GM06990 (cell line): ENCODE results near the gene FBXO2.

ENCODE experiments used
- DNase-seq: peaks from one replicate; pipeline ENCODE4 v3.0.0-alpha.2; 2011; ENCODE audit not compliant: insufficient read length; ENCODE audit errors: extremely low read depth
- H3K27me3 ChIP-seq: replicated peaks from 2 replicates; pipeline ENCODE4 v1.6.0; 2011; ENCODE audit warnings: low read length; ENCODE audit not compliant: control insufficient read depth, insufficient read depth
- H3K36me3 ChIP-seq: 2 replicates; pipeline ENCODE4 v1.5.1; 2011; ENCODE audit warnings: low read length; ENCODE audit not compliant: control insufficient read depth, insufficient read depth
- H3K4me3 ChIP-seq: replicated peaks from 2 replicates; pipeline ENCODE4 v1.5.1; 2011; ENCODE audit warnings: low read depth, mild to moderate bottlenecking, control low read depth, low read length
- TF ChIP-seq, protein P1 (sequence below): IDR thresholded peaks from 2 replicates; pipeline ENCODE4 v1.5.1; 2011; ENCODE audit warnings: low read length, control low read depth, mild to moderate bottlenecking, inconsistent platforms; ENCODE audit not compliant: insufficient read depth, poor library complexity, severe bottlenecking

Gene FBXO2

GRCh38 chr1:11598461-11598860 lies 55.8 kb downstream of the FBXO2 start:
- TF ChIP-seq, protein P1, sequence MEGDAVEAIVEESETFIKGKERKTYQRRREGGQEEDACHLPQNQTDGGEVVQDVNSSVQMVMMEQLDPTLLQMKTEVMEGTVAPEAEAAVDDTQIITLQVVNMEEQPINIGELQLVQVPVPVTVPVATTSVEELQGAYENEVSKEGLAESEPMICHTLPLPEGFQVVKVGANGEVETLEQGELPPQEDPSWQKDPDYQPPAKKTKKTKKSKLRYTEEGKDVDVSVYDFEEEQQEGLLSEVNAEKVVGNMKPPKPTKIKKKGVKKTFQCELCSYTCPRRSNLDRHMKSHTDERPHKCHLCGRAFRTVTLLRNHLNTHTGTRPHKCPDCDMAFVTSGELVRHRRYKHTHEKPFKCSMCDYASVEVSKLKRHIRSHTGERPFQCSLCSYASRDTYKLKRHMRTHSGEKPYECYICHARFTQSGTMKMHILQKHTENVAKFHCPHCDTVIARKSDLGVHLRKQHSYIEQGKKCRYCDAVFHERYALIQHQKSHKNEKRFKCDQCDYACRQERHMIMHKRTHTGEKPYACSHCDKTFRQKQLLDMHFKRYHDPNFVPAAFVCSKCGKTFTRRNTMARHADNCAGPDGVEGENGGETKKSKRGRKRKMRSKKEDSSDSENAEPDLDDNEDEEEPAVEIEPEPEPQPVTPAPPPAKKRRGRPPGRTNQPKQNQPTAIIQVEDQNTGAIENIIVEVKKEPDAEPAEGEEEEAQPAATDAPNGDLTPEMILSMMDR, result no peak
- H3K27me3 ChIP-seq, result no peaks in the 10 kb centered on the region; the same call in 1 of the 2 replicates
- H3K4me3 ChIP-seq, result no peak overlapping the region
- no peaks in the 10 kb centered on the region for H3K36me3 ChIP-seq
- no peak for DNase-seq
